Colonic mucosa (tissue), 4 donors: ENCODE data around the gene PEX26. TPM values are rescaled to one million over a fixed set of nuclear protein-coding genes. Genes with fewer than 3 reads are reported as not detected.

ENCODE experiments used
- DNase-seq: peaks from one replicate; pipeline ENCODE4 v3.0.0-alpha.2; 2020
- H3K27ac ChIP-seq: fragments of 200-600 bp; one replicate; pipeline ENCODE4 v1.8.0; 2021
- H3K27me3 ChIP-seq: fragments of 200-600 bp; one replicate; pipeline ENCODE4 v1.8.0; 2021
- H3K36me3 ChIP-seq: fragments of 200-600 bp; one replicate; pipeline ENCODE4 v1.8.0; 2021
- H3K4me1 ChIP-seq: fragments of 200-600 bp; one replicate; pipeline ENCODE4 v1.8.0; 2021; ENCODE audit warnings: mild to moderate bottlenecking
- H3K4me3 ChIP-seq: fragments of 200-600 bp; one replicate; pipeline ENCODE4 v1.8.0; 2021
- H3K9ac ChIP-seq, 2 donors: one replicate each; pipeline ENCODE4 v1.7.0; 2013; ENCODE audit warnings: control low read depth in 2 of 2, low read depth in 2 of 2, low read length in 2 of 2
- H3K9me3 ChIP-seq: fragments of 200-600 bp; one replicate; pipeline ENCODE4 v1.8.0; 2021
- intact Hi-C: fragments of 100-400 bp; cut with DNase I; formaldehyde crosslinking; loops from one replicate; pipeline ENCODE4 v1.14.1; 2022
- total RNA-seq, 2 donors: library from RNA; stranded (reverse); fragmentation: NEBNext Ultra II Directional in 1 of 2; extraction: Animal tissue kit (Norgen Biotek cat#: 25700) in 1 of 2; gene quantifications; one replicate each; pipeline ENCODE4 v1.2.1, GENCODE V29; 2021
- TF ChIP-seq, protein P1 (sequence below): fragments of 200-600 bp; IDR thresholded peaks from one replicate; pipeline ENCODE4 v1.8.0; 2022; ENCODE audit warnings: antibody characterized with exemption, mild to moderate bottlenecking
- donor health status: healthy.
- donor health status: DM: no; HTN: no; CAD: no.
- donor health status: DM: no; HTN: no; CAD: no.

Gene PEX26
- total RNA-seq, 2 donors from 2014 or later, result 86.7 to 128 TPM

DNA sequence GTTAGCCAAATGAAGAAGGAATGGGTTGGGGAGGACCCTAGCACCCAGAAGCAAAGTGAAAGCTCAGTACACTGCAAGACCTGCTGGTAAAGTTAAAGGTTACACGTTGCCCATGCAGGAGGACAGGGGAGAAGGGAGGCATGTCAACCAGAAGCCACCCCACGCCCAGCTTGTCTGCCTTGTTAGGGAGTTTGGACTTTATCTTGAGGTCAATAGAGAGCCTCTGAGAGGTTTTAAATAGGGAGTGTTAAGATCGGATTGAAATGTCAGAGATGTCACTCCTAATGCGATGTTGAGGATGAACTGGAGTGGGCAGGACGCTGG, 18.7 kb upstream of the PEX26 start:
- TF ChIP-seq, protein P1, sequence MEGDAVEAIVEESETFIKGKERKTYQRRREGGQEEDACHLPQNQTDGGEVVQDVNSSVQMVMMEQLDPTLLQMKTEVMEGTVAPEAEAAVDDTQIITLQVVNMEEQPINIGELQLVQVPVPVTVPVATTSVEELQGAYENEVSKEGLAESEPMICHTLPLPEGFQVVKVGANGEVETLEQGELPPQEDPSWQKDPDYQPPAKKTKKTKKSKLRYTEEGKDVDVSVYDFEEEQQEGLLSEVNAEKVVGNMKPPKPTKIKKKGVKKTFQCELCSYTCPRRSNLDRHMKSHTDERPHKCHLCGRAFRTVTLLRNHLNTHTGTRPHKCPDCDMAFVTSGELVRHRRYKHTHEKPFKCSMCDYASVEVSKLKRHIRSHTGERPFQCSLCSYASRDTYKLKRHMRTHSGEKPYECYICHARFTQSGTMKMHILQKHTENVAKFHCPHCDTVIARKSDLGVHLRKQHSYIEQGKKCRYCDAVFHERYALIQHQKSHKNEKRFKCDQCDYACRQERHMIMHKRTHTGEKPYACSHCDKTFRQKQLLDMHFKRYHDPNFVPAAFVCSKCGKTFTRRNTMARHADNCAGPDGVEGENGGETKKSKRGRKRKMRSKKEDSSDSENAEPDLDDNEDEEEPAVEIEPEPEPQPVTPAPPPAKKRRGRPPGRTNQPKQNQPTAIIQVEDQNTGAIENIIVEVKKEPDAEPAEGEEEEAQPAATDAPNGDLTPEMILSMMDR, result no peak
- intact Hi-C loops, result no loop called here
- no peak overlapping the region for H3K4me3 ChIP-seq
- no peaks in the 10 kb centered on the region for H3K9me3 ChIP-seq
- H3K27ac ChIP-seq, result no peak overlapping the region
- H3K9ac ChIP-seq, result no peak overlapping the region
- no peaks in the 10 kb centered on the region for H3K27me3 ChIP-seq
- H3K4me1 ChIP-seq, result peaks cover 4% of the 10 kb centered on the region
- H3K36me3 ChIP-seq, result no peaks in the 10 kb centered on the region
- no peak for DNase-seq

DNA sequence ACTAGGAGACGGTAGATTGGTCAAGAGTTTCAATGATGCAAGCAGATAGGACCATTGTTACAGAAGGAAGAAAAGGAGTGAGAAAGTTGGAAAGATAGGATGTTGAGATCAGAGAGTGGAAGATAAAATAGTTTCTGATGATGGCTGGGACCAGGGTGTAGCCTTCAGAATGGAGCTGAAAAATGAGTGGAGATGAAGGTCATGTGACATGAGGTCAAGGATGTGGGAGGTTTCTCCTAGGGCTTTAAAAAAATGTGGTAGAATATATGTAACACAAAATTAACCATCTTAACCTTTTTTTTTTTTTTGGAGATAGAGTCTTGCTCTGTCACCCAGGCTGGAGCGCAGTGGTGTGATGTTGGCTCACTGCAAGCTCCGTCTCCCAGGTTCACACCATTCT, 18.3 kb upstream of the PEX26 start:
- Histone ChIP-seq H3K4me1 (peaks cover 4% of the 10 kb centered on the region), H3K9me3 (no peaks in the 10 kb centered on the region), H3K27me3 (no peaks in the 10 kb centered on the region), H3K27ac (no peak overlapping the region), H3K36me3 (no peaks in the 10 kb centered on the region), H3K9ac (no peak overlapping the region), H3K4me3 (no peak overlapping the region)
- intact Hi-C loops, result no loop called here
- no peak for DNase-seq
- TF ChIP-seq, protein P1, result no peak

DNA sequence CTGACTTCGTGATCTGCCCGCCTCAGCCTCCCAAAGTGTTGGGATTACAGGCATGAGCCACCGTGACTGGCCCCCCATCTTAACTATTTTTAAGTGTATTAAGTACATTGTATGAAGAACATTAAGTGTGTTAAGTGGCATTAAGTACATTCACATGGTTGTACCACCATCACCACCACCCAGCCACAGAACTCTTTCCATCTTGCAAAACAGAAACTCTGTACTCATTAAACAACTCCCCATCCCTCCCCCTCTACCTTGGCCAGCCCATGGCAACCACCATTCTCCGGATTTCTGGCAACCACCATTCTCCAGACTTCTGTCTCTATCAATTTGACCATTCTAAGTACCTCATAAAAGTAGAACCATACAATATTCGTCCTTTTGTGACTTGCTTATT, 17.8 kb upstream of the PEX26 start:
- TF ChIP-seq, protein P1, result no peak
- no peak overlapping the region for H3K27ac ChIP-seq
- intact Hi-C loops, result no loop called here
- no peaks in the 10 kb centered on the region for H3K9me3 ChIP-seq
- no peaks in the 10 kb centered on the region for H3K36me3 ChIP-seq
- peaks cover 4% of the 10 kb centered on the region for H3K4me1 ChIP-seq
- H3K9ac ChIP-seq, result no peak overlapping the region
- no peaks in the 10 kb centered on the region for H3K27me3 ChIP-seq
- DNase-seq, result no peak
- no peak overlapping the region for H3K4me3 ChIP-seq

DNA sequence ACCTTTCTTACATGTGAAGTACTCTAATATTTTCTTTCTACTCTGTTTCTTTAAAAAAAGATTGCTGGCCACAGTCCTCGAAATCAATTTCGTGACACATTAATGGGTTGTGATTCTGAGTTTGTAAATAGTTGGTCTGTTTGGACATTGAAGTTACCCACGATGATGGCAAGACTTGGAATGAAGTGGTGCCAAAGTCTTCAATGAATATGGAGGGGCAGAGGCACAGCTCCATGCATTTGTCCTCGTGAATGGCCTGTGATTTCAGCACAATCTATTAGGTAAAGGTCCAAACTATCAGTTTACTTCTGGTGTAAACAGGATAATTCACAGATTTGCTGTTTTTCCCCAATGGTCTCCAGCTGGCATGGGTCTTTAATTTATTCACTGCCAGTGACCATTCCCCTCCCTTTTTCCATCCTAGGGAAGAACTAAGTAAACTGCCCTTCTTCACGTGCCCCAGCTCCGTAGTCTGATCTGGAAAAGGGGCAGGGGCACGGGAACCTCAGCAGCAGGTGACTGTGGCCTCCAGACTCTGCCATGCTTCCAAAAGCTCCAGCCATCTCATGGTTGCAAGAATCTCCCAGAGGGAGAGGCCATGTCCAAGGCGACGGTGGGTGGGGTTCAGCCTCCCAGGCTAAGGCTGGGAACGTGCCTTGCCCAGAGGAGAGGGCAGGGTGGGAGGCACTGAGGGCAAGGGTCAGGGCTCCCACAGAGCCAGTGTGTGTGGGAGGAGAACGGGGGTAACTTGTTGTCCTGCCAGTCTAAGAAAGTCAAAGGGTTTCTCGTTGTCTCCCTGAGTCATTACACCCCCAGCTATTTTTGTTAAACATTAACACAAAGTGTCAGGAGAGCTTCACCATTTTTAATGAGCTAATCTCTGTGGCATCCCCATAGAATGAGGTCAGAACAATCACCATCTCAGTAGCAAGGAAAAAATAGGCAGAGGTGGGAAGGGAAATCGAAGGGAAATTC, 16.9 kb upstream of the PEX26 start:
- no peaks in the 10 kb centered on the region for H3K36me3 ChIP-seq
- peak overlapping the region in 1 of 2 donors; percentile 24 for H3K9ac ChIP-seq
- intact Hi-C loops, result no loop called here
- H3K27me3 ChIP-seq, result no peaks in the 10 kb centered on the region
- H3K9me3 ChIP-seq, result no peaks in the 10 kb centered on the region
- H3K4me3 ChIP-seq, result no peak overlapping the region
- TF ChIP-seq, protein P1, result no peak
- peaks cover 4% of the 10 kb centered on the region for H3K4me1 ChIP-seq
- DNase-seq, result peak; percentile 50
- peak overlapping the region; percentile 28 for H3K27ac ChIP-seq

DNA sequence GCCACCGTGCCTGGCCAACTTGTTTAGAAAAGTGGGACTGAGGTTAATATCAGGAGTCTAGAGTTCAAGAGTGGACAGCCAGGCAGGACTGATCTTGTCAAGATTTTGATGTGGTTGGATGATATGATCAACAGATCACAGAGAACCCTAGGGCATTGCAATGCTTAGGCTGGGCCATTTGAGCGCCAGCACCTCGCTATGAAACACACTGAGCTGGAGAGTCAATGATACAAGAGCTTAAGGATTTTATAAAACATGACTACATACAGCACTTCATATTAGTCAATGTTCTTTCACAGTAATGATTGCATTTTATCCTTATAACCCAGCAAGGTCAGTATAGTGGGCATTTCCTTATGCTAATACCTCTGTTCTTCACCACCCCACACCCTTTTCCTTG, 15.4 kb upstream of the PEX26 start:
- Histone ChIP-seq H3K36me3 (no peaks in the 10 kb centered on the region), H3K9ac (no peak overlapping the region), H3K4me3 (no peak overlapping the region), H3K27me3 (no peaks in the 10 kb centered on the region), H3K9me3 (no peaks in the 10 kb centered on the region), H3K27ac (peak overlapping the region; percentile 6), H3K4me1 (peaks cover 4% of the 10 kb centered on the region)
- DNase-seq, result no peak
- intact Hi-C loops, result no loop called here
- TF ChIP-seq, protein P1, result no peak
